HG02943 (cell line): ENCODE results near the gene SLC22A23.

Experiments used
- ATAC-seq: cut with Tn5 transposase; IDR thresholded peaks from one replicate; pipeline ENCODE4 v1.9.1; 2021; ENCODE audit warnings: mild to moderate bottlenecking, low read depth, moderate library complexity; ENCODE audit not compliant: unreplicated experiment

SLC22A23 gene

GRCh38 chr6:3408665-3409064, 48.2 kb downstream of the SLC22A23 start:
- no peak for ATAC-seq

- no peak for ATAC-seq
Measured at GRCh38 chr6:3407840-3408239, 49.0 kb downstream of the SLC22A23 start.

GRCh38 chr6:3406891-3407809, 49.7 kb downstream of the SLC22A23 start:
- ATAC-seq, result no peak

GRCh38 chr6:3406362-3406821, 50.5 kb downstream of the SLC22A23 start:
- ATAC-seq, result no peak

GRCh38 chr6:3405679-3406078, 51.2 kb downstream of the SLC22A23 start:
- no peak for ATAC-seq

GRCh38 chr6:3405182-3405518, 51.7 kb downstream of the SLC22A23 start:
- no peak for ATAC-seq

GRCh38 chr6:3403238-3404173, 53.3 kb downstream of the SLC22A23 start:
- no peak for ATAC-seq

- no peak for ATAC-seq
Measured at GRCh38 chr6:3402310-3403237, 54.3 kb downstream of the SLC22A23 start.

GRCh38 chr6:3400162-3400561, 56.7 kb downstream of the SLC22A23 start:
- no peak for ATAC-seq

GRCh38 chr6:3398755-3399696, 57.8 kb downstream of the SLC22A23 start:
- ATAC-seq, result no peak

- ATAC-seq, result no peak
Measured at GRCh38 chr6:3398165-3398562, 58.7 kb downstream of the SLC22A23 start.

GRCh38 chr6:3397229-3398164, 59.4 kb downstream of the SLC22A23 start:
- ATAC-seq, result no peak

GRCh38 chr6:3396503-3397180, 60.2 kb downstream of the SLC22A23 start:
- no peak for ATAC-seq

GRCh38 chr6:3394671-3395070, 62.2 kb downstream of the SLC22A23 start:
- ATAC-seq, result no peak

- no peak for ATAC-seq
Measured at GRCh38 chr6:3393836-3394202, 63.0 kb downstream of the SLC22A23 start.

- no peak for ATAC-seq
Measured at GRCh38 chr6:3392930-3393835, 63.7 kb downstream of the SLC22A23 start.
